UCSD-AML1 (cell line): ENCODE data around the gene ATXN10.

ENCODE experiments used
- DNase-seq: peaks from one replicate; lab custom pipeline; 2025; ENCODE audit not compliant: unreplicated experiment; lab: John Stamatoyannopoulos, UW

ATXN10 gene

GRCh38 chr22:45888221-45889092, 216.8 kb downstream of the ATXN10 start:
- no peak for DNase-seq

DNA sequence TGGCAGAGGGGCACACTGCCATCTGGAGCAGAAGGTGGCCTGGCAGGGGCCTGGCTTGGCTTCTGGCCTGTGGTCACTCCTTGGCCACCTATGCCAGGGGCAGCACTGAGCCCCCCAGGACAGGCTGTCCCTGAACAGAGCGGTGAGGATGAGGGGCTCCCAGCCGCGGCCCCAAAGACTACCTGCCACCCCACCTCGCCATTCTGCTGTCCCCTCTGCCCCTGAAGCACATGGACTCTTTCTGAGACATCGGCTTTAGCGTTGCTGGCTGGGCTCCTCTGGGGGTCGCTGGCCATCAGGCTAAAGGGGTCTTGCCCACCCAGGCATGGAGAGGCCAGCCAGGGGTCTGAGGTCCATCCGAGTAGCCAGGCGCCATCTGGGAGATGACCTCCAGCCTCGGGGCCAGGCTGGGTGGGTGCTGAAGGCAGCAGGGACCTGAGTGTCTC, 217.5 kb downstream of the ATXN10 start:
- DNase-seq = no peak

DNA sequence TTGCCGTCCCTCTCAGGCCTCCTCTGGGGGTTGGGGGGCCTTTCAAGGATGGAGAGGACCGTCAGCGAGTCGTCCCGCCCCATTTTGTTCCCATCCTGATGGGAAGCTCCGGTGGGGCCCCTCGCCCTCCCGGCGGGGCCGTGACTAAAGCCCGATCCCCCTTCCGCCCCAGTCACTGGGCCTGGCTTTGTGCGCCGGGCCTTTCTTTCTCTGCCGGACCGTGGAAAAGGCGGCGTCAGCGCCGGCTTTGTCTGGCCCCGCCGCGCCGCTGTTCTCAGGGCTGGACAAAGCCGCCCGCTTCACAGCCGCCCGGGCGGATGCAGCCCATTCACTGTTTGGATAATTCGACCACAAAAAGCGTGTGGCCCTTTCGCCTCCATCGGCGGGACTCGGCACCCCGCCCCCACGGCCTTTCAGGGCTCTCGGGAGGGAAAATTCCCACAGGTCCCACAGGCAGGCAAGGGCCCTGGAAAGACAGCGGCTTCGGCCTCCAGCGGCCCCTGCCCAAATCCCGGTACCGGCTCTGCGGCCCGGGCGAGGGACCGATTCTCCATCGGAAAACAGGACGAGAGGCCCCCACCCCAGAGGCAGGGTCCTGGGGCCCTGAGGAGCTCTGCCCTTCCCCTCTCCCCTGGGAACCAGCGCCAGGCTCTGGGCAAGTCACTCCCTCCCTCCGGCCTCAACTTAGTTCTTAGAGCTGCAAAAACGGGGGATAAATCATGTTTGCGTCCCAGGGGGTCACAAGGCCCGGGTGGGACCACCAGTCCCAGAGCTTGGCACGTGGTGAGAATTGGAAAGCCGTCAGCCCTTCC, 218.1 kb downstream of the ATXN10 start:
- DNase-seq = no peak

- no peak for DNase-seq
Measured at GRCh38 chr22:45890351-45890635, 218.7 kb downstream of the ATXN10 start.

DNA sequence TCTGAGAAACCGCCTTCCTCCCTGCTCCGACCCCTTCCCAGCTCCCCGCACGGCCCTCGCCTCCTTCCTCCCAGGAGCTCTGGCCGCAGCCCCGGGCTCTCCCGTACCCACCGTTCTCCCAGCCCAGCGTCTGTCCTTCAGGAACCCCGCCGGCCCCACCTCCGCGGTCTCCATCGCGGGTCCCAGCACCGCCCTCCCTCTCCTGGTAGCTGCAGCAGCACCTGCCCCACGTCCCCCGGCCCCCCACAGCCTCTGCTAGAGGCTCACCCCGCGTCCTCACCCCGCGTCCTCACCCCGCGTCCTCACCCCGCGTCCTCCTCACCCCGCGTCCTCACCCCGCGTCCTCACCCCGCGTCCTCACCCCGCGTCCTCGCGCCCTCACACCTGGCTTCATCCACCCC, 219.4 kb downstream of the ATXN10 start:
- DNase-seq = no peak

DNA sequence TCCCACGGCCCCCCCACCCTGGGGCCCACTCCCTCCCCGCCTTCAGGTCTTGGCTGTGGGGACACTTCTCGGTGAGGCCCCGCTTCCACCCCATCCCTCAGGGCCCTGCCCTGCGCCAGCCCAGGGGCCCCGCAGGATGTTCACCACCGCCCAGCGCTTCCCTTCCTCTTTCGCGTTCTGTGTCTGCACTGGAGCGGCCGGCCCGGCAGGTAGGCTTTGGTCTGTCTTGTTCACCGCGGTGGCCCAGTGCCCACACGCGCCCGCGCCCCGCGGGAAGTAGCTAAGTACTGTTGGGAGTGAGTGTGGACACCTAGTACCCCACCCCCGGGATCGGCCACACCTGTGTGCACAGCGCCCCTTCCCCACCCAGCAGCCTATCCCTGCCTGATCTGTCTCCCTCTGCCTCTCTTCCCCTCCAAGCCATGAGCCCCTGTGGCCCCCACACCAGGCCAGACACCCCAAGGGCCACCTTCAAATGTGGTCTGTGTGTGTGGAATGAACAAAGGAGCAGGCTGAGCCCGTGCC, 219.9 kb downstream of the ATXN10 start:
- no peak for DNase-seq

- no peak for DNase-seq
Measured at GRCh38 chr22:45891996-45892621, 220.5 kb downstream of the ATXN10 start.

GRCh38 chr22:45892681-45893461, 221.2 kb downstream of the ATXN10 start:
- no peak for DNase-seq

- no peak for DNase-seq
Measured at GRCh38 chr22:45893516-45893915, 221.9 kb downstream of the ATXN10 start.
